GM19467 (cell line): ENCODE measurements around the gene THAP3.
A peak's percentile ranks its signal among the peaks of the same experiment; 100 is the strongest.
"Not testable (repeated sequence)": the region's sequence is repeated elsewhere in the genome, so short reads cannot be mapped to it uniquely, and the experiment has no call there.

Experiments
- ATAC-seq: cut with Tn5 transposase; IDR thresholded peaks from one replicate; pipeline ENCODE4 v1.9.1; 2021; ENCODE audit warnings: mild to moderate bottlenecking, moderate library complexity; ENCODE audit not compliant: unreplicated experiment

The THAP3 gene

GRCh38 chr1:6590046-6590445 is 34.6 kb upstream of the THAP3 start:
- ATAC-seq = no peak

- no peak for ATAC-seq
Measured at GRCh38 chr1:6591222-6591621, 33.4 kb upstream of the THAP3 start.

GRCh38 chr1:6591644-6592043 is 33.0 kb upstream of the THAP3 start:
- ATAC-seq = no peak

DNA sequence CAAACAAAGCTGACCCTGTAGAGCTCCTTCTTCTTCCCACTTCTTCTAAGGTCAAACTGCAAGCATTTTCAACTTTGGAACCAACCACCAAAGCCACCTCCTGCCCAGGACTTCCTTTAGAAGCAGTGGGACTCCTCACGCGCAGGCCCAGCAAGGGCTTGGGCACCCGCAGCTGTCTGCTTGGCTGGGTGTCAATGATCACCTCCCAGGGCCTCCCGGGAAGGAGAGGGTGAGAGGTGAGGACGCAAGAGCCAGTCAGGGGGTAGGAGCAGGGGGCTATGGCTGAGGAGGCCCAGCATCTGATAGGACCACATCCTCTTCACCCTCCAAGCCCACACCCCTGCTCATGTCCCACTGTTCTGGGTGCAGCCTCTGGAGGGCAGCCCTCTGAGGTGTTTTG is 32.2 kb upstream of the THAP3 start:
- no peak for ATAC-seq

GRCh38 chr1:6592865-6593593 is 31.6 kb upstream of the THAP3 start:
- no peak for ATAC-seq

- ATAC-seq = no peak
Measured at GRCh38 chr1:6593810-6594209, 30.9 kb upstream of the THAP3 start.

DNA sequence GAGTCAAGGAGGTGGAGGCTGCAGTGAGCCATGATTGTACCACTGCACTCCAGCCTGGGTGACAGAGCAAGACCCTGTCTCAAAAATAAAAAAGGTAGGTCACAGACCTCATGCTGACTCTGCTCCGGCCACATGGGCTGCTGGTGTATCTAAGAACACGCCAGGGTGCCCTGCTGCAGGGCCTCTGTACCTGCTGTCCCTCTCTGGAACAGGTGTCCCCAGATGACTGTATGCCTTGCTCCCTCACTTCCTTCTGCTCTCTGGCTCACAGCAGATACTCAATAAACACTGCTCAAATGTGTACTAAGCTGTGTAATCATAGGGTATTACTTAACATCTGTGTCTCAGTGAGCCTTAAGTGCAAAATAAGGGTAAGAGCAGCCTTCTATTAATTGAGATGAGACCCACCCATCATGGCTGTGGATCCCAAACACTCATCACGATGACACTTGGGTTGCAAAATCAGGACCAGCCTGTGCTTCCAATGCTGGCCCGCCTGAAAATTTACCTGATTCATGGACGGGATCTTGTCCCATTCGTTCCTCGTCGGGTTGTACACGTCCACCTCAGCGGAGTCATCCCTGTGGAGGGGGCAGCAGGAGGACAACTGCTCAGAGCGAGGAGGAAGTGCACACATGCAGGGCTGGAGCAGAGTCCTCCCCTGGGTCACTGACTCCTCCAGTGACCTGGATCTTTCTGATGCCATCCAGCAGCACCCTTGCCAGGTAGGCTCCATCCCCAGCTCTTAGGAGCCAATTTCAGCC is 29.5 kb upstream of the THAP3 start:
- no peak for ATAC-seq

DNA sequence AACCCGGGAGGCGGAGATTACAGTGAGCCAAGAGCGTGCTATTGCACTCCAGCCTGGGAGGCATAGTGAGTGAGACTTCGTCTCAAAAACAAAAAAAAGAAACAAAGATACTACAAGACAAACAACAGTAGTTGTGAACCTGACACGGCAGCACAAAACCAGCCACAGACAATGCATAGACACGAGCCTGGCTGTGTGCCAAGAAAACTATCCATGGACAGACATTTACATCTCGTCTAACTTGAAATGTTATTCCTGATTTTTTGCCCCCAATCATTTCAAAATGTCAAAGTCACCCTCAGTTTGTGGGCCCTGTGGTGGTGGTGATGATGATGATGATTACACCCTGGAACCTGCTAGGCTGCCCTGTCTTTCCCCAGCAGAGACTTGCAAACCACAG is 28.3 kb upstream of the THAP3 start:
- no peak for ATAC-seq

GRCh38 chr1:6596886-6597776 is 27.5 kb upstream of the THAP3 start:
- ATAC-seq = no peak

DNA sequence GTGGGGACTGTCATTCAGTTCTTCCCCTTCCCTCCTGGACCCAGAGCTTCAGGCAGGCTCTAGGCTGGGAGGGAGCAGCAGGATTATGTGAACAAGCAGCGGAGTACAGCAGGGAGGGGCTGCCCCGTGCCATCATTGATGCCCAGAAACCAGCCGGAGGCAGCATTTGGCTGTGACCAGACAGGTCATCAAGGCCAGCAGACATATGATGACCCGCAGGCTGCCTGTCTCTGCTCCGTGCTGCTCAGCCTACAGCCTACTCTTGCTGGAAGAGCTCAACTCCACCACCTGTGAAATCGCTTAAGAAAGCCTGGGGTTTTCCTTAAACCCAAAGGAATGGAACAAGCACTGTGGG is 26.9 kb upstream of the THAP3 start:
- no peak for ATAC-seq

DNA sequence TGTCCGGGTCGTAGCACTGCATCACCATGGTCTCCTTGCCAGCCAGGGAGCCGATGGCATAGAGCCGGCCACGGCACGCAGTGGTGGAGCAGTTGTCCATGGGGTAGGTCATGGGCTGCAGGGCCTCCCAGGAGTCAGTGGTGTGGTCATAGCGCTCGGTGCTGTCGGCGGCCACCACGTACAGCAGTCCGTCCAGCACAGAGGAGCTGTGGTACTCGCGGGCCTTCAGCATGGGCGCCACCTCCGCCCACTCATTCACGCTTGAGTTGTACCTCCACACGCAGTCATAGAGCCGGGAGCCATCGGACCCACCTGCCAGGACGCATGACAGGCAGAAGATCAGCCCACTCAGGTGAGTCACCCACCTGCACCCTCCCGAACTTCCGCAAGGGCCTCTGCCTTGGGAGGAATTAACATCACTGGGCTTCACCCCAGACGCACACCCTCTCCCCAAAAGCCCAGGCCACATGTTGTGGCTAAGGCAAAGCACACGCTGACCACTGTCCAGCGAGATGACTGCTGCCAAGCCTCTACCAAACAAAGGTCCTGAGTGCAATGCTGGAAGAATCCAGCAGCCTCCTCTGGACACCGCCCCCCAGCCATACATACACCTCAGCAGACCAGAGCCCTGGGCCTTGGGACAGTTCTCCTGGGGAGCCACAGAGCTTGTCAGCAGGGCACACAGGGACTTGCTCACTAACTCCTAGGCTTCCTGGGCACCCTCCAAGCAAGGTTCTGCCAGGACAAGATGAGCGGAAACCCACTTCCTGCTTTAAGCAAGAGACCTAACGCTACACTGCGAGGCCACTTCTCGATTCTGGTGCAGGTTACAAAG is 25.3 kb upstream of the THAP3 start:
- no peak for ATAC-seq

- not testable (repeated sequence) for ATAC-seq
Measured at GRCh38 chr1:6599991-6600390, 24.7 kb upstream of the THAP3 start.

- no peak for ATAC-seq
Measured at GRCh38 chr1:6600410-6601048, 24.1 kb upstream of the THAP3 start.

GRCh38 chr1:6601049-6601922 is 23.4 kb upstream of the THAP3 start:
- no peak for ATAC-seq

DNA sequence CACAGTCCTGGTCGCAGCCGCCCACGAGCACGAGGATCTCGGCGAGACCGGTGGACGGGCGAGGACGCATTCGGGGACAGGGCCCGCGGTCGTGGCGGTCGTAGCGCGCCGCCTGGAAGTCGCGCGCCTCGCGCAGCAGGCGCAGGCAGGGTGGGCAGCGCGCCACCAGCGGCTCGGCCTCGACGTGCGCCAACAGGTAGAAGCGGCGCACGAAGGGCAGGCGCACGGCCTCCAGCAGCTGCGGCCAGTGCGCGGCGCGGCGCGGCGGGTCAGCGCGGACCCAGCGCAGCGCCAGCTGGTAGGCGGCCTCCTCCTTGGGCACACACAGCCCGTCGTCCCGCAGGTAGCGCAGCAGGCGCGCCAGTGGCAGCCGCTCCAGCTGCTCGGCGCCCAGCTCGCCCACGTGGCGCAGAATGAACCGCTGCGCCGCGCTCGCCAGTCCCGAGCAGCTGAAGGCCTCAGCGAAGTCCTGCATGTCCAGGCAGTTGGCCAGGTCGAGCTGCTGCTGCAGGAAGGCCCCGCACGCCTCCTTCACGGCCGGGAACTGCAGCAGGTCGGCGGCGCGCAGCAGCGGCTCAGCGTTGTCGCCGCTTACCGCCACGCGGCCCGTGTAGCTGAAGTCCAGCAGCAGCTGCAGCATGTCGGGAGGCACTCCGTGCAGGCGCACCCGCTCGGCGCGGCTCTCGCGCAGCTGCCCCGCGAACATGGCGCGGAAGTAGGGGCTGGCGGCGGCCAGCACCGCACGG is 22.6 kb upstream of the THAP3 start:
- peak; percentile 6 for ATAC-seq

GRCh38 chr1:6602669-6603237 is 21.9 kb upstream of the THAP3 start, which contains the start of gene KLHL21:
KLHL21 (minus strand) TSS chr1:6602869; CDS start chr1:6602817, 52 bp downstream.
- ATAC-seq = peak; percentile 45

- ATAC-seq = peak; percentile 21
Measured at GRCh38 chr1:6603238-6603914, 21.3 kb upstream of the THAP3 start.
